ENCODE results near the gene CCDC97. TPM values are rescaled to one million over a fixed set of nuclear protein-coding genes. Genes with fewer than 3 reads are reported as not detected.

The CCDC97 gene
- total RNA-seq: 10 to 100 TPM; 20.5 to 23.4 TPM

- H3K4me1 Mint-ChIP-seq (ENCODE audit: low read depth): peaks cover 64% of the 10 kb centered on the region
- no peaks in the 10 kb centered on the region for H3K27me3 Mint-ChIP-seq
- no peaks in the 10 kb centered on the region for H3K9me3 Mint-ChIP-seq
- H3K36me3 Mint-ChIP-seq: peaks cover 28% of the 10 kb centered on the region
- intact Hi-C loops (cut with micrococcal nuclease): loop anchor here (1.0 kb wide), 2 partner anchors 8 to 18 kb away; no protein-coding TSS in a partner anchor
- POLR2A ChIA-PET: interaction anchor here (1.0 to 10.3 kb wide), 3 partner anchors 12 to 46 kb away, joined by 3 to 97 read pairs (median 3); partner anchors contain the start of gene HNRNPUL1
- peak within 1 kb of the TSS; percentile 96 for H3K4me3 Mint-ChIP-seq
- H3K27ac Mint-ChIP-seq: peak within 1 kb of the TSS; percentile 96
- peak; percentile 92 for DNase-seq
- CTCF ChIA-PET: interaction anchor here (0.6 to 6.1 kb wide), 4 partner anchors 26 to 46 kb away, joined by 3 to 83 read pairs (median 11); partner anchors contain the start of gene HNRNPUL1
Measured at GRCh38 chr19:41310033-41310831, at the start of gene CCDC97. CCDC97 (plus strand) TSS chr19:41310172; CDS start chr19:41310311, 139 bp downstream.

GRCh38 chr19:41261474-41262190, 48.3 kb upstream of the CCDC97 start:
- DNase-seq: no peak
- POLR2A ChIA-PET: interaction anchor here (0.7 to 4.9 kb wide), 4 partner anchors 36 to 91 kb away, joined by 3 to 97 read pairs (median 11); partner anchors contain the start of genes CCDC97 and TGFB1
- peak overlapping the region; percentile 100 for H3K27ac Mint-ChIP-seq
- H3K4me3 Mint-ChIP-seq: peak overlapping the region; percentile 97
- H3K9me3 Mint-ChIP-seq: no peaks in the 10 kb centered on the region
- intact Hi-C loops (cut with micrococcal nuclease): loop anchor here (1.0 to 5.0 kb wide), 6 partner anchors 57 to 1859 kb away; no protein-coding TSS in a partner anchor
- CTCF ChIA-PET: interaction anchor here (0.7 to 9.3 kb wide), 11 partner anchors 18 to 270 kb away, joined by 3 to 118 read pairs (median 10); partner anchors contain the start of gene CCDC97
- H3K27me3 Mint-ChIP-seq: peaks cover 4% of the 10 kb centered on the region
- peaks cover 29% of the 10 kb centered on the region for H3K4me1 Mint-ChIP-seq (ENCODE audit: low read depth)
- H3K36me3 Mint-ChIP-seq: peaks cover 24% of the 10 kb centered on the region

GRCh38 chr19:41263042-41263849, 46.7 kb upstream of the CCDC97 start:
- POLR2A ChIA-PET: interaction anchor here (1.0 to 4.9 kb wide), 12 partner anchors 35 to 798 kb away, joined by 3 to 97 read pairs (median 8); partner anchors contain the start of genes B9D2, BLVRB, CCDC97 and RAB4B
- peak overlapping the region; percentile 100 for H3K27ac Mint-ChIP-seq
- intact Hi-C loops (cut with micrococcal nuclease): loop anchor here (1.0 to 5.0 kb wide), 12 partner anchors 38 to 1861 kb away; partner anchors contain the start of genes ACTMAP, B9D2, BCKDHA and COQ8B
- H3K4me1 Mint-ChIP-seq (ENCODE audit: low read depth): peaks cover 44% of the 10 kb centered on the region
- peak overlapping the region; percentile 97 for H3K4me3 Mint-ChIP-seq
- DNase-seq: peak; percentile 96
- peaks cover 35% of the 10 kb centered on the region for H3K36me3 Mint-ChIP-seq
- CTCF ChIA-PET: interaction anchor here (0.9 to 9.3 kb wide), 18 partner anchors 8 to 300 kb away, joined by 3 to 118 read pairs (median 4); partner anchors contain the start of genes CCDC97 and DMAC2
- no peaks in the 10 kb centered on the region for H3K9me3 Mint-ChIP-seq
- H3K27me3 Mint-ChIP-seq: peaks cover 4% of the 10 kb centered on the region

- ChIA-PET POLR2A (interaction anchor here (0.9 to 4.9 kb wide), 15 partner anchors 10 to 799 kb away, joined by 3 to 97 read pairs (median 5); partner anchors contain the start of genes B9D2, BLVRB, CCDC97 and RAB4B), CTCF (interaction anchor here (0.6 to 9.3 kb wide), 11 partner anchors 35 to 299 kb away, joined by 3 to 118 read pairs (median 7); partner anchors contain the start of gene CCDC97)
- H3K27ac Mint-ChIP-seq: peak within 1 kb of the TSS; percentile 100
- intact Hi-C loops (cut with micrococcal nuclease): loop anchor here (1.0 to 5.0 kb wide), 12 partner anchors 38 to 1862 kb away; partner anchors contain the start of genes ACTMAP, B9D2, BCKDHA and COQ8B
- peaks cover 39% of the 10 kb centered on the region for H3K36me3 Mint-ChIP-seq
- peak; percentile 99 for DNase-seq
- H3K4me1 Mint-ChIP-seq (ENCODE audit: low read depth): peaks cover 46% of the 10 kb centered on the region
- H3K4me3 Mint-ChIP-seq: peak within 1 kb of the TSS; percentile 97
- no peaks in the 10 kb centered on the region for H3K9me3 Mint-ChIP-seq
- H3K27me3 Mint-ChIP-seq: peaks cover 4% of the 10 kb centered on the region
Measured at GRCh38 chr19:41263850-41264580, 46.0 kb upstream of the CCDC97 start, which contains the start of gene HNRNPUL1. HNRNPUL1 (plus strand) TSS chr19:41264372; CDS start chr19:41264504, 132 bp downstream.

DNA sequence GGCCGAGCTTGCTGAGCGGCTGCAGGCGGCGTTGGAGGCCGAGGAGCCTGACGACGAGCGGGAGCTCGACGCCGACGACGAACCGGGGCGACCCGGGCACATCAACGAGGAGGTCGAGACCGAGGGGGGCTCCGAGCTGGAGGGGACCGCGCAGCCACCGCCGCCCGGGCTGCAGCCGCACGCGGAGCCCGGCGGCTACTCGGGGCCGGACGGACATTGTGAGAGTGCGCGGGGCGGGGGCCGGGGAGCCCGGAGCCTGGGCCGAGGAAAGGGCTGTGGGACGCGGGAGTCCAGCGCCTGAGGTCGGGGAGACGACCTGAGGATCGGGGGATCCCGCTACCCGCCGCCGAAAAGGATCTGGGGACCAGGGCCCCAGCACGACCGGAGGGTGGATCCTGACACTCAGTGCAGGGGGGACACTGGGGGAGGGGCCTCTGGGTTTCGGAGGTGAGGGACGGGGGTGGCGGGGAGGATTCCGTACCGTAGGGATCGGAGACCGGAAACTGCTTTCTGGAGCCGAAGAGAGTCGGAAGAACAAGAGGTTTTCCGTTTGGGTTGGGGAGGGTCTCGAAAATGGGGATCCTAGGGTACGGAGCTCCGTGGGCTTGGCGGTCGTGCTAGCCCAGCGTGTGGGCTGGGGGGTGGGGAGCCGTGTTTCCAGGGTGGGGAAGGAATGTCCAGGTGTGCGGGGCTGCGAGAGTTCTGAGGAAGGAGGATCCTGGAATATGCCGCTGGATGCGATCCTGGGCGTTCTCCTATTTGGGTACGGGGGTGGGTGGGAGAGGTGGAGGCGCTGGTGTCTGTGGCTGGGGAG, 45.2 kb upstream of the CCDC97 start:
- CTCF ChIA-PET: interaction anchor here (0.6 to 9.3 kb wide), 10 partner anchors 34 to 116 kb away, joined by 3 to 118 read pairs (median 6); partner anchors contain the start of gene CCDC97
- POLR2A ChIA-PET: interaction anchor here (0.6 to 4.9 kb wide), 12 partner anchors 10 to 799 kb away, joined by 3 to 97 read pairs (median 5); partner anchors contain the start of genes B9D2, BLVRB, CCDC97 and TGFB1
- Mint-ChIP-seq H3K27me3 (peaks cover 4% of the 10 kb centered on the region), H3K27ac (peak overlapping the region; percentile 100), H3K4me3 (peak overlapping the region; percentile 97), H3K9me3 (no peaks in the 10 kb centered on the region), H3K4me1 (ENCODE audit: low read depth) (peaks cover 46% of the 10 kb centered on the region), H3K36me3 (peaks cover 41% of the 10 kb centered on the region)
- peak; percentile 76 for DNase-seq
- intact Hi-C loops (cut with micrococcal nuclease): loop anchor here (5.0 kb wide), 2 partner anchors 462 to 1862 kb away; no protein-coding TSS in a partner anchor

- H3K27ac Mint-ChIP-seq: peak overlapping the region; percentile 100
- CTCF ChIA-PET: interaction anchor here (1.0 to 9.3 kb wide), 6 partner anchors 32 to 630 kb away, joined by 3 to 118 read pairs (median 5); partner anchors contain the start of gene CCDC97
- intact Hi-C loops (cut with micrococcal nuclease): no loop called here
- H3K36me3 Mint-ChIP-seq: peaks cover 41% of the 10 kb centered on the region
- H3K27me3 Mint-ChIP-seq: peaks cover 4% of the 10 kb centered on the region
- peaks cover 46% of the 10 kb centered on the region for H3K4me1 Mint-ChIP-seq (ENCODE audit: low read depth)
- POLR2A ChIA-PET: interaction anchor here (0.6 to 4.9 kb wide), 7 partner anchors 9 to 473 kb away, joined by 3 to 97 read pairs (median 5); partner anchors contain the start of genes CCDC97 and EGLN2
- peak; percentile 16 for DNase-seq
- peak overlapping the region; percentile 97 for H3K4me3 Mint-ChIP-seq
- H3K9me3 Mint-ChIP-seq: no peaks in the 10 kb centered on the region
Measured at GRCh38 chr19:41265395-41266153, 44.4 kb upstream of the CCDC97 start.

DNA sequence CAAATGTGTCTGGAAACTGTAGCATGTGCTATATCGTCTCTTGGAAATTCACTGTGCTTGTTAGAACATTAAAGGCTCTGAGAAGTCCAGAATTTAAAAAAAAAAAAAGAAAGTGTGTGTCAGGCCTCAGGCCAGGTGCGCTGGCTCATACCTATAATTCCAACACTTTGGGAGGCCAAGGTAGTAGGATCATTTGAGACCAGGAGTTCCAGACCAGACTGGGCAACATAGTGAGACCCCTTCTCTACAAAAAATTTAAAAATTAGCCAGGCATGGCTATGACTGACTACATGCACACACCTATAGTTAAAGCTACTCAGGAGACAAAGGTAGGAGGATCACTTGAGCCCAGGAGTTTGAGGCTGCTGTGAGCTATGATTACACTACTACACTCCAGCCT, 40.9 kb upstream of the CCDC97 start:
- intact Hi-C loops (cut with micrococcal nuclease): no loop called here
- CTCF ChIA-PET: no interaction called here

GRCh38 chr19:41269571-41269970, 40.4 kb upstream of the CCDC97 start:
- ChIA-PET CTCF (interaction anchor here (0.7 kb wide), 1 partner anchor 37 kb away, joined by 4 read pairs; no protein-coding TSS in a partner anchor), POLR2A (no interaction called here)
- Mint-ChIP-seq H3K4me1 (ENCODE audit: low read depth) (peaks cover 30% of the 10 kb centered on the region), H3K9me3 (no peaks in the 10 kb centered on the region), H3K36me3 (peaks cover 73% of the 10 kb centered on the region), H3K4me3 (no peak overlapping the region), H3K27ac (no peak overlapping the region), H3K27me3 (no peaks in the 10 kb centered on the region)
- DNase-seq: no peak
- intact Hi-C loops (cut with micrococcal nuclease): no loop called here

More for the DNA sequence above, 40.9 kb upstream of the CCDC97 start:
- peaks cover 31% of the 10 kb centered on the region for H3K4me1 Mint-ChIP-seq (ENCODE audit: low read depth)
- no peak for DNase-seq
- H3K9me3 Mint-ChIP-seq: no peaks in the 10 kb centered on the region
- no peak overlapping the region for H3K27ac Mint-ChIP-seq
- no peak overlapping the region for H3K4me3 Mint-ChIP-seq
- H3K36me3 Mint-ChIP-seq: peaks cover 70% of the 10 kb centered on the region
- H3K27me3 Mint-ChIP-seq: peaks cover under 1% of the 10 kb centered on the region
- POLR2A ChIA-PET: no interaction called here

DNA sequence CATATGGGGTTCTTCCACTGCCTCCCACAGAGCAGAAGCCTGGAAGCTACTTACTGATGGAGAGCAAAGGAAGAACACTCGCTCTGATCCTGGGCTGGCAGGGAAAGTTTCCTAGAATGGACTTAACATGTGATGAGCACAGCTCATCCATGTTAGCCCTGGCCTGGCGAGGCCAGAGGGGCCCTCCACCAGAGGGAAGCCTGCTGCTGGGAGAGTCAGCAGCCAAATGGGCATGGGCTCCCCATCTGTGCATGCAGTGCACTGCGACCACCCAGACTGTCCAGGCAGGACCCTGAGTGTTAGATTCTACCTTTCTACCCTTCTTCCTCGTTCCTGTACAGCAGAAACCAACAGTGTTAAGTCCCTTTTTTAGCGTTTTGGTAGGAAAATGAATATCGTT, 36.9 kb upstream of the CCDC97 start:
- no peak for DNase-seq
- Mint-ChIP-seq H3K27ac (no peak overlapping the region), H3K36me3 (peaks cover 66% of the 10 kb centered on the region), H3K9me3 (no peaks in the 10 kb centered on the region), H3K4me3 (no peak overlapping the region), H3K4me1 (ENCODE audit: low read depth) (peaks cover 12% of the 10 kb centered on the region), H3K27me3 (no peaks in the 10 kb centered on the region)
- ChIA-PET POLR2A (no interaction called here), CTCF (no interaction called here)
- intact Hi-C loops (cut with micrococcal nuclease): no loop called here
